Stimulated activated CD8-positive, alpha-beta memory T cell treated with anti-CD3 and anti-CD28 coated beads, Interleukin-7, amount 100 ng/mL, for 24 hours (primary cell): Measurements from ENCODE around the gene WDR27.
"Not testable (repeated sequence)": the region's sequence is repeated elsewhere in the genome, so short reads cannot be mapped to it uniquely, and the experiment has no call there.

Source experiments
- DNase-seq: peaks from one replicate; pipeline ENCODE4 v3.0.0-alpha.2; 2020; ENCODE audit warnings: low read depth

WDR27 gene

DNA sequence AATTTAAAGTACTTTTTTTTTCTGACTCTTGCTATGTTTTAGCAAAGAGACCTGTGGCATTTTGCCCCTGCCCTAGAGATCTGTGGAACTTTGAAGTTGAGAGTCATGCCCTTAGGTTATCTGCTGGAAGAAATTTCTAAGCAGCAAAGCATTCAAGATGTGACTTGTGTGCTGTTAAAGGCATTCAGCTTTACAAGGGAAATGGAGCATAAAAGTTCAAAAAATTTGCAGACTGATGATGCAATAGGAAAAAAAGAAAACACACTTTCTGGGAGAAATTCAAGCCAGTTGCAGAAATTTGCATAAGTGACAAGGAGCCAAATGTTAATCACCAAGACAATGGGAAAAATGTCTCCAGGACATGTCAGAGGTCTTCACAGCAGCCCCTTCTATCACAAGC, 267.3 kb downstream of the WDR27 start:
- DNase-seq, result not testable (repeated sequence)

DNA sequence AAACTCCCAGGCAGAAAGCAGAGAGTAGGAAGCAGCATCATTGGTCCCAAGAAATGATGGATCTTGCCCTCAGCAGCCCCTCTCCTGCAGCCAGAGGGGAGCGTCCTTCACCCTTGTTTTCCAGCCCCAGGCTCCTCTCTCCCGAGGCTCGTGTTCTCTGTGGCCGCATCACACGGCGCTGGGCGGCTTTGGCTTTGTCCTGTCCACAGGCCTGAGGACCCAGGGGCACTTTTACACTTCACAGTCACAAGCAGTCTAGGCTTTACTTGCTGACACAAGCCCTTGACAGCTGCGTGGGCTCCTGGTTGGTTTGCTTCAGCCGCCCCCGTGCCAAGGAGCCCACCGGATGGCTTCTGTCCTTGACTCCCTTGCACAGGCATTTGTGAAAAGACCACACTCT, 272.8 kb downstream of the WDR27 start:
- no peak for DNase-seq

DNA sequence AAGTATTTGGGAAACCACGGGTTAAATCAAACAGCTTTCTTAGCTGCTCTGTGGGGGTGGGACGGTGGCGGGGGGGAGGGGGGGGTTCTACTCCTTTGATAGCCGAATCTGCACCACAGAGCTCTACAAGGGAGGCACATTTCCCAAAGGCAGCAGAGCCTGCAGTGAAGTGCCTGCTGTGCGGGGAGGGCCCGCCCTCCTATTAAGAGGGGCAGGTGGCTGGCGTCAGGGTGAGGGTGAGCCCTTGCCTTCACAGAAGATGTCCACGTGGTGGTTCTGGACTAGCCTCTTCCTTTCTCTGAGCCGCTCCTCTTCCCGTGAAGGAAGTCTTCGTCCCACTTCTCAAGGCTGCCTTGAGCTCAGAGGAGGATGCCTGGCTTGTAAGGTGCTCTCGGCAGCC, 273.3 kb downstream of the WDR27 start:
- DNase-seq, result no peak

DNA sequence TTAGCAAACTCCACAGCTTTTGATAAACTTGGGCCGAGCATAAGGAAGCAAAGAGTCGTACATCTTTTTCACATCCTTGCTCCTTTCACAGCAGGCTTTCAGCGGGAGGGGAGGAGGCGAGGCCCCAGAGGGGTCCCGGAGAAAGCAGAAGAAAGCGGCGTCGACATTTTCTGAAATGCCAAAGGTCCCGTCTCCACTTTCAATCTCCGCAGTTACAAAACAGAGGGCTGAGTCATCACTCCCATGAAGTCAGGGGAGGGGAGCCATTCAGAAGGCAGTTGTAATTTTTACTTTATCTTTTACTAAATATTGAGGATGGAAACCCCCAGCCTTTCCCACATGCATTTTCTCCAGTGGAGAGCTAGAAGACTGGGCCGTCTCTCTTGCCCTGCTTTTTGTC, 274.0 kb downstream of the WDR27 start:
- no peak for DNase-seq

DNA sequence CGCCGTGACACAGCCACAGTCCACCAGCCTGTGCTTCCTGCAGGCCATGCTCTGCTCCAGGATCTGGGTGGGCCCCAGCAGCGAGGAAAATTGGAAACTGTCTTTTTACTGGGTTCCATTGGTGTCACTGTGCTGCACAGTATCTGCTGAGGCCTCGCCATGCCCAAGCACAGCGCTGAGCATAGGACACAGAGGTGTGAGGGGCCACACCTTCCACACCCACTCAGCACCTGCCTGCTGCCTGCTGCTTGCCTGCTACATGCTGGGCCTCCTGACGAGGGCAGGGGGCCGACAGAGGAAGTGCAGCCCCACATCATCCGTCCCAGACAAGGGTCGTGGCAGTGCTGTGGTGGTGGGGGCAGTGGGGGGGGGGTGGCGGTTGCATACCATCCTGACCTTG, 275.2 kb downstream of the WDR27 start:
- no peak for DNase-seq

DNA sequence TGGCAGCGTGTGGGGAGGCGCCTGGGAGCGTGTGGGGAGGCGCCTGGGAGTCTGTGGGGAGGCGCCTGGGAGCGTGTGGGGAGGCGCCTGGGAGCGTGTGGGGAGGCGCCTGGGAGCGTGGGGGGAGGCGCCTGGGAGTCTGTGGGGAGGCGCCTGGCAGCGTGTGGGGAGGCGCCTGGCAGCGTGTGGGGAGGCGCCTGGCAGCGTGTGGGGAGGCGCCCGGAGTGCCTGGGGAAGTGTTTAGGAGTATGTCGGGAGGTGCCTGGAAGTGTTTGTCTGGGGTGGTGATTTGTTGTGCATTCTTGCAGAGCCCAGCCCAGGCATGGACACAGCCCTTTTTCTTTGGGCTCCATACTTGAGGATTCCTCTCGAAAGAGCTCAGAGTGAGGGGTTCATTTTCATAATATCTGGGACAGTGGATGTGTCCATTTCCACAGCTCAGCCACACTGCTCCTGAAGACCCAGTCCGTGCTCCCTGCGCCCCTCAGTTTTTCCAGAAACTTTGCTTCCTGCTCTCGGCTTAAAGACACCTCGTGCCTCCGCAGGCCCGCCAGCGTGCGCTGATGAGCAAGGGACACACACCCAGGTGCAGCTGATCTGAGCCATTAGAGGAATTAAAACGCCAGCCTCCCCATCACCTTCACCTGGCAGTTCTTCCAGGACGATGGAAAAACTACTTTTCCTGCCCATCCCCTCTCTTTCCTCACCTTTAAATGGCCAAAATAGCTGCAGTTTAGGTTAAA, 276.0 kb downstream of the WDR27 start:
- no peak for DNase-seq

DNA sequence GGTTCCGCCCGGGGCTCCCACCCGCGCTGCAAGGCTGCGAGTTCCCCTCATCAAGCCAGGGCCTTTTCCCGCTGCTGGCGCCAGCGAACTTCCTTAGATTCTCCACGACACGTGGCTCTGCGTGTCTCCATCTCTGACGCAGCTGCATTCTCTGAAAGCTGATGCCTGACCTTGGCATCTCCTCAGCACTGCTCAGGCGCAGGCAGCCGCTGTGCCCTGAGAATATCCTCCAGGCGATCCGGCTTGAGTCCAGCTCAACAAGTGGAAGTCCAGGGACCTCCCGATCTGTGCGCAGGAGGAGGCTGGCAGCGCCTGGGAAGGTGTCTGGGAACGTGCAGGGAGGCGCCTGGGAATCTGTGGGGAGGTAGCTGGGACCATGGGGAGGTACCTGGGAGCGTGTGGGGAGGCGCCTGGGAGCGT, 277.0 kb downstream of the WDR27 start:
- DNase-seq, result no peak

DNA sequence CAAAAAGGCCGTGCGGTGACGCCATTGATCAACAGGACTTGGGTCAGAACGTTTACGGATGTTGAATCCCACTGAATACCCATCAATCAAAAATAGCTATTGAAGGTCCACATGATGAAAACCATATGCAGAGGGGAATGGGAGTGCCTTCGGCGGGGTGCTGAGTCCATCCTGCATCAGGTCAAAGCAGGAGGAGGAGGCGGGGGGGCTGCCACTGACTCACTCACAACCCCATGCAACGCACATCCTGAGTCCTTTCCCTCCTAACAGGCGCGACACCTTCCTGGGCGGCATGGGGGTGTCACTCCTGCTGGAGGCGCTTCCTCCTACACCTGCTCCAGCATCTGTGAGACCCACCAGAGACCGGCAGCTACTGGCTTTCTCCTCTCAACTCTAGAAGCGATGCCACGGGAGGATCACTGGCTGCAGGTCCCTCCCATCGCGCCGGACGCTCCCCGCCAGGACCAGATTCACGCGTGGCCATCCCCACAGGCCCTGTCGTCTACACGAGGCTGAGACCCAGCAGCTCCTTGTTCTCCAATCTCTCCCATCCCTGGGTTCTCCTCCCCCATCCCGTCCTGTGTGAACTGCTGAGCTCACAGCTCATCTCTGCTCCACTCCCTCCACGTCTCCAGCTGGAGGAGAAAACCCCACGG, 277.6 kb downstream of the WDR27 start:
- no peak for DNase-seq

DNA sequence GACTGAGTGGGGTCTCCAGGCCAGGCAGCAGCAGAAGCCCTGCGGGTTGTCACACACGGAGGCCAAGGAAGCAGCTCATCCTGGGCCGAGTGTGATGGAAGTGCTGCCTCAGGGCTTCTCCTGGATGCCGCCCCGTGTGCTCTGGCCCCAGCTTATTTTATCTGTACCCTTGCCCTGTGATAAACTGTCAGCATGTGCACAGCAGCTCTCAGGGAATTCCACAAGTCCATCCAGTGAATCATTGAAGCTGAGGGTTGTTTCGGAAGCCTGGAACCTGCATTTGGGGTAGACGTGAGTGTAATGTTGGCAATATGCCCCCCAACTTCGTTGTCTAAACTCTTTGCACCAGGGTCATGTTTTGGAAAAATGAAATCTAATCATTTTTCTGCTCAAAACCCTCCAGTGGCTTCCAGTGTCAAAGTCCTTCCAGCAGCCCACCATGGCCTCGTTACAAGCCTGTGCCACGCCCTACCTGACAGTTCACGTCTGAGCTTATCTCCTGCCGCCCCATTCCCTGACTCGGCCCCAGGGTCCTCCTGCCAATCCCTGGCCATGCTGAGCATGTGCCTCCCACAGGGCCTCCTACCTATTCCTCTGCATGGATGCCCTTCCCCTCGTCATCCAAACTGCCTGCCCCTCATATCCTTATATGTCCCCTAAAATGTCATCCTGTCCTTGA, 280.1 kb downstream of the WDR27 start:
- DNase-seq, result no peak

DNA sequence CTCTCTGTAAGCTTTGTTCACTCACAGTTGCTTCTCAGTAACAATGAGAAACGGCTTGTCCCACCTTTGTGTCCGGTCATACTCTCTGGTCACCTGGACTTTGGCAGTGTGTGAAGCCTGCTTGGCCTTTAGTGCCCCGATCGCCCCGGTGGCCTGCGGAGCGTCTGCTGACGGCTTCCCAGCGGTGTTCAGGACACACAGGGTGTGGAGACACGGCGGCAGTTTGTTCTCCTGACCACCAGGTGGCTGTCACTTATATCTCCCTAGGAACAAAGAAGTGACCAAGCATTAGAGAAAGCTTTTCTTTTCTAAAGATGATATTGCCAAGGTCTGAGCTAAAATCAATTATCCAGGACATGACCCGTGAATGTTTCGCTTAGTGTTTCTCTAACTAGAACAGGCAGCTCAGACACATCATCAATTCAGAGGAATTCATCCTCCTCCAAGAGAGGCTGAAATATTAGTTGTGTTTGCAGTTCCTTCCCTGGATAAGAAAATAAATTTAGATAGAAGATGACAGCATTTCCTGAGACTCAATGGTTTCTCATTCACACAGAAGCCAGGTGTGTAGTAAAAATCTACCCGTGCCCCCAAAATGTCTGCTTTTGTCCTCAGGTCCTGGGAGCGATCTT, 280.8 kb downstream of the WDR27 start:
- DNase-seq, result no peak

DNA sequence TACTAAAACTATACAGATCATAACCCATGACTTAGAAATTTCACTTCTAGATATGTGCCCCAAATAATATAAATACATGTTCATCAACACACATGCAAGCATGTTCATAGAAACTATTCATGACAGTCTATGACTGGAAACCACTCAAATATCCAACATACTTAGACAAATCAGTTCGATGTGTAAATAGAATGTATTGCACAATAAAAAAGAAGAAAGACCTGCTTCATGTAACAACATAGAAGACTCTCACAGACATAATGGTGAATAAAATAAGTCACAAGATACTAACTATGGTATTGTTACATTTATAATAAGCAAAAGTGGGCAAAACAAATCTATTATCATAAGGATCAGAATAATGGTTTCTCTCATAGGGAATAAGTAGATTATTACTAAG, 284.7 kb downstream of the WDR27 start:
- no peak for DNase-seq

DNA sequence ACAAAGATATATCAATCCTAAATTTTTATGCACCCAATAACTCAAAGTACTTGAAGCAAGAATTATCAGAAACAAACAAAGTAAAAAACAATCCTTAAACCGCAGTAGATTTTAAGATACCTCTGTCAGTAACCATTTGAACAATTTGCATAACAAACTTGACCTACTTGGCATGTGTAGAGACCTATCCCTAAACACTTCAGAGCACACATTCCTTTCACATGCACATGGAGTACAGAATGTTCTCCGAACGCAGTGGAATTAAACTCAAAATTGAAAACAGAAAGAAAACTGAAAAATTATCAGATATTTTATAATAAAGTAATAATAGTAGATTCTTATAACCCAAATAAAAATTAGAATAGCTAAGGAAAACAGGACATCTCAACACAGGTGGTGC, 285.6 kb downstream of the WDR27 start:
- DNase-seq, result no peak

DNA sequence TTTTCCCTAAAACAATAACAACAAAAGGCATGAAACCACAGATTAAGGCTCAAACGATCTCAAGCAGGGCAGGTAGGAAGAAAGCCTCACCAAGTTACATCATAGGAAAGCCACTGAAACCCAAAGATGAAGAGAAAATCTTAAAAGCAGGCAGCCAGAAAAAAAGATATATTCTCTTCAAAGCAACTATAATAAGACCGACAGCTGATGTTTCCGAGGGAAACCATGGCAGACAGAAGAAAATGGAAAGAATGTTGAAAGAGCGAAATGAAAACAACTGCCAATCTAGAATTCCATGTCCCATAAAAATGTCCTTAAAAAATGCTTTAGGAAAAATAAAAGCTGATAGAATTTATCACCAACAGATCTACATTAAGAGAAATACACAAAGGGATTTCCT, 286.6 kb downstream of the WDR27 start:
- no peak for DNase-seq

DNA sequence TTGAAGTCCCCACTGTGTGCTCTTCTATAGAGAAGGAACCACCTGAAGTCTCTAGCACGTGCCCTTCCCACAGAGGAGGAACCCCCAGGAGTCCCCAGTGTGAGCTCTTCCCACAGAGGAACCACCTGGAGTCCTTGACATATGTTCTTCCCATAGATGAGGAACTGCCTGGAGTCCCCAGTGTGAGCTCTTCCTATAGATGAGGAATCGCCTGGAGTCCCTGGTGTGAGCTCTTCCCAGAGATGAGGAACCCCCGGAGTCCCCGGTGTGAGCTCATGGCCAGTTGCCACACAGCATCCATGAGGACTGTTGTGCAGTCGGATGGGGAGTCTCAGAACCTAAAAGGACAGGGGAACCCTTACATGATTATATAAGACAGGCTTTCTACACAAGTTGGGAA, 290.1 kb downstream of the WDR27 start:
- no peak for DNase-seq

DNA sequence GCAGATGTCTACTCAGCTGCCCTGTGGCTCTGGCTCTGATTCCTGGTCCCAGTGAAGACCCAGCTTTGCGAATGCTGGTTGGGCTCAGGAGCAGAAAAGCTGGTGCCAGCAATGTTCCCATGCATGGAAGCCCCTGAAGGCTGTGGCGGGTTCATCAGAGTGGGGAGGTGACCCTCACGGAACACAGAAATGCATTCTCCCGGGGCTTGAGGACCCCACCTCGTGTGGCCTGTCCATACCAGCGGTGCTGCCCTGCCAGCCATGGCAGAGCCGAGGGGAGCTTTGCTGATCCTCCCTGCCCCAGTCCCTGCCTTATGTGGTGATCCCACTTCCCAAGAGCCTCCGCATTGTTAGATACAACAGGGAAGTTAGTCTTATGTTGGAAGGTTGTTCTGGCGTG, 290.5 kb downstream of the WDR27 start:
- DNase-seq, result no peak

DNA sequence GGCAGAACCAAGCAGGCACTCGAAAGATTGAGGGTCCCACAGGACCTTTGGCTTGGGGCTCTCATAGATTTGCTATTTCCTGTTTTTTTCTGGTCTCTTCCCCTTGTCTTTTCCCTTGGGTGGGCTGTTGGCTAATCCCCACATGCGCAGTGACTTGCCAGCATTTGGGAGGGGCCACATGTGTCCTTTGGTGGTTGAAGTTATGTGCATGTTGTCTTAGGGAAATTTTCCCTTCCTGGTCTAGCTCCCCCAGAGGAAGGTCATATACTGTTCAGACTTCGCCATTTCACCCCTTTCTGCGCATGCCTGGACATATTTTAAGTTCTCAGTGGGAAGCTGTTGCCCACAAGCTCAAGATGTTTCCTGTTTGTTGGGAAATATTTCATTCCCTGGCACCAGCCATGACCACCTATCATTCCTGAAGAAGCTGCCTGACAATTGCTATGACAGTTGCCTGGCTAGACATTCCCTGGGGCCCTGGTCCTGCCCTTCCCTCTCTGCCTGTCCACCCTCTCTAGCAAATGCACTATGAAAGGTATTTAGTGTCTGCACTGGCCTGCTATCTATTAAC, 292.0 kb downstream of the WDR27 start:
- DNase-seq, result no peak

DNA sequence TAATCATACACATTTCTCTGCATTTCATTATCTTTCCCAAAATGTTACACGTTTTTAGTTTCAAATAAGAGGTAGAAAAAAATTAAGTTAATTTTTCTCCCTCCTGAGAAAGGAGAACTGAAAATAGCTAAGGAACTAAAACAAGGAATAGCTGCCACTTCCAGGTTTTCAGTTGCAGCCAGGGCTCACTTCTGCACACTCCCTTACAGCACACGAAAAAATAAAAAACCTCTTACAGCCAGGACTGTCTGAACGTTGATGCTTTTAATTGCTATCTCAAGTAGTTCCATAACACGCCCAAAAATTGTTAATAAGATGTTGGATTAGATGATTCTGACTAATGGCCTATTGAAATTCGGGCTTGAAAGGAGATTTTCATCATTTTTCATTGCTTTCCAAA, 294.5 kb downstream of the WDR27 start:
- no peak for DNase-seq
